ENCODE measurements around the gene MAB21L4. TPM values are rescaled to one million over a fixed set of nuclear protein-coding genes. Genes with fewer than 3 reads are reported as not detected.

Gene MAB21L4
- total RNA-seq = not detected

GRCh38 chr2:240895656-240896388, at the start of gene MAB21L4:
MAB21L4 (minus strand) TSS chr2:240896156; CDS start chr2:240895997, 159 bp downstream.

DNA sequence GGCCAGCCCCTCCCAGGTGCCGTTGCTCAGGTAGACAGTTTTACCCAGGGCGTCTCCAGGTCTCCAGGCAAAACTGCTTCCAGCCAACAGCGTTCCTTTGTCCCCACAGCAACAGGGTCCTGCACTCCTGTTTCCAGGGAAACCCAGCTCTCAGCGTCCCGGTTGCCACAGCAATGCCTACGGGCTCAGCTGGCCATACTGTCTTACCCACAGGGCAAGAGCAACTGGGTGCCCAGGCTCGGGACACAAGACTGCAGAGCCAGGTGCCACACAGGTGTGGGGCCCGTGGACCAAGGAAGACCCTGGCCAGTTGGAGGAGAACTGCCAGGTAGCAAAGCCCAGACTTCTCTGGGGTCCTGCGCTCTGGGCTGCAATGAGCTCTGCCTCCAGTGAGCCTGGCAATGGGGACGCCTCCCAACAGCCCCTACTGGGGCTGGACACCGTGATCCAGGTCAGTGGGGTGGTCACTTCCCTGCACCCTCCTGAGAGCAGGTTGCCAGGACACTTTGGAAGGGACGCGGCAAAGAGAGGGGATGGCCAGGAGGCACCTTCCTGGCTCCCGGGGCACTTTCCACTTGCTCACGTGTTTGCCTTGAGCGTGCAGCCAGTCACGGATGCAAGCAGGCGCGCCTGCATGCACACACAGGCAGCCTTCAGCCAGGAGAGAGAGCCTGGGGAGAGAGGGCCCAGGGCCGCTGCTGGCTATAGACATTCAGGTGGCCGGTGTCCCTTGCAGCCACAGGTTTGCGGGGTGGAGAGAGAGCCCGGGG, 10.4 kb upstream of the MAB21L4 start, which contains the start of gene CROCC2:
Gene CROCC2, plus strand, starts transcription at position 196 of the 770 bp plus-strand sequence. Its CDS starts 178 bp downstream, at position 374.

GRCh38 chr2:240868286-240869108, 27.5 kb downstream of the MAB21L4 start, which contains the start of gene AGXT:
AGXT (plus strand) TSS chr2:240868824; CDS start chr2:240868866, 42 bp downstream.

Other genes starting within 250 kb of the MAB21L4 start
- not detected for gene AQP12B, start 213.3 kb downstream of the MAB21L4 start, total RNA-seq
- not detected for gene AQP12A, start 204.3 kb downstream of the MAB21L4 start, total RNA-seq
- 1 to 10 TPM in 1 of 2 donors, under 1 TPM in 1; 0.33 to 1.0 TPM for gene KIF1A, start 75.9 kb downstream of the MAB21L4 start, total RNA-seq
- not detected for gene AGXT, start 27.3 kb downstream of the MAB21L4 start, total RNA-seq
- gene CROCC2, start 10.2 kb upstream of the MAB21L4 start, total RNA-seq = under 1 TPM; under 0.01 TPM
- 1 to 10 TPM; 4.8 to 6.7 TPM for gene SNED1, start 102.5 kb upstream of the MAB21L4 start, total RNA-seq
- gene MTERF4, start 206.1 kb upstream of the MAB21L4 start, total RNA-seq = 10 to 100 TPM; 19.3 to 22.0 TPM